Hepatocyte (in vitro differentiated cells): Measurements from ENCODE around the gene PHACTR3. TPM values are rescaled to one million over a fixed set of nuclear protein-coding genes. Genes with fewer than 3 reads are reported as not detected.

Source experiments
- DNase-seq: peaks from one replicate; pipeline ENCODE4 v3.0.0-alpha.2; 2016; ENCODE audit warnings: low spot score
- H2AFZ ChIP-seq: fragments of 200-600 bp; sonication (generic); 2 replicates; pipeline ENCODE4 v1.6.0; 2016; ENCODE audit warnings: antibody characterized with exemption, mild to moderate bottlenecking
- H3K27ac ChIP-seq: fragments of 200-600 bp; sonication (generic); 2 replicates; pipeline ENCODE4 v1.5.1; 2016; ENCODE audit warnings: mild to moderate bottlenecking
- H3K27me3 ChIP-seq: fragments of 200-600 bp; sonication (generic); 2 replicates; pipeline ENCODE4 v1.6.1; 2016
- H3K36me3 ChIP-seq: fragments of 200-600 bp; sonication (generic); replicated peaks from 2 replicates; pipeline ENCODE4 v1.5.1; 2016; ENCODE audit warnings: low read depth; ENCODE audit not compliant: insufficient read depth
- H3K4me1 ChIP-seq: fragments of 200-600 bp; sonication (generic); 2 replicates; pipeline ENCODE4 v1.5.1; 2016; ENCODE audit warnings: mild to moderate bottlenecking, moderate library complexity; ENCODE audit not compliant: insufficient read depth
- H3K4me2 ChIP-seq: fragments of 200-600 bp; sonication (generic); 2 replicates; pipeline ENCODE4 v1.6.0; 2016
- H3K4me3 ChIP-seq: fragments of 200-600 bp; sonication (generic); 2 replicates; pipeline ENCODE4 v1.5.1; 2016; ENCODE audit warnings: mild to moderate bottlenecking
- H3K79me2 ChIP-seq: fragments of 200-600 bp; sonication (generic); 2 replicates; pipeline ENCODE4 v1.6.0; 2017; ENCODE audit warnings: mild to moderate bottlenecking
- H3K9me2 ChIP-seq: fragments of 200-600 bp; sonication (generic); replicated peaks from 2 replicates; pipeline ENCODE4 v1.6.0; 2017; ENCODE audit warnings: mild to moderate bottlenecking; ENCODE audit not compliant: insufficient read depth
- H3K9me3 ChIP-seq: fragments of 200-600 bp; sonication (generic); 2 replicates; pipeline ENCODE4 v1.5.1; 2016; ENCODE audit warnings: low read depth, mild to moderate bottlenecking
- H4K20me1 ChIP-seq: fragments of 200-600 bp; sonication (generic); 2 replicates; pipeline ENCODE4 v1.6.0; 2016; ENCODE audit warnings: mild to moderate bottlenecking; ENCODE audit not compliant: insufficient read depth, poor library complexity, severe bottlenecking
- EZH2 ChIP-seq: fragments of 200-600 bp; sonication (generic); IDR thresholded peaks from 2 replicates; pipeline ENCODE4 v1.6.1; 2016; ENCODE audit warnings: antibody characterized with exemption, mild to moderate bottlenecking, borderline replicate concordance
- EZH2phosphoT487 ChIP-seq: fragments of 200-600 bp; sonication (generic); IDR thresholded peaks from one replicate; pipeline ENCODE4 v1.6.1; 2018; ENCODE audit warnings: antibody characterized with exemption, mild to moderate bottlenecking, low read depth, moderate library complexity; ENCODE audit not compliant: unreplicated experiment, severe bottlenecking
- WGBS: methylation state at CpG from one replicate; pipeline ENCODE4 v1.1.6; 2016; ENCODE audit warnings: low lambda C conversion rate; ENCODE audit errors: missing lambda C conversion rate; 5-methylcytosine and 5-hydroxymethylcytosine counted together
- polyA plus RNA-seq: library from polyadenylated mRNA; unstranded; fragments of >200 nt; fragmentation: Nextera tagmentation; extraction: Ambion mirVana; gene quantifications from 2 replicates; pipeline ENCODE4 v1.2.1, GENCODE V29; 2016
- total RNA-seq: library from RNA; depleted of rRNA; stranded (reverse); fragments of >200 nt; gene quantifications from 2 replicates; pipeline ENCODE4 v1.2.3, GENCODE V29; 2014
- TF ChIP-seq, protein P1 (sequence below): fragments of 200-600 bp; sonication (generic); IDR thresholded peaks from 2 replicates; pipeline ENCODE4 v1.5.1; 2016; ENCODE audit warnings: antibody characterized with exemption, mild to moderate bottlenecking; ENCODE audit not compliant: poor library complexity

The PHACTR3 gene
- total and polyA plus RNA-seq, 2 experiments from 2014 or later, result 5.2 to 7.5 TPM

GRCh38 chr20:59774921-59775686 lies 170.8 kb downstream of the PHACTR3 start:
- Histone ChIP-seq H3K36me3 (no peaks in the 10 kb centered on the region), H3K9me3 (no peaks in the 10 kb centered on the region), H3K4me3 (no peak overlapping the region), H4K20me1 (no peaks in the 10 kb centered on the region), H3K9me2 (no peaks in the 10 kb centered on the region), H3K4me2 (no peak overlapping the region), H2AFZ (no peak overlapping the region), H3K27me3 (no peaks in the 10 kb centered on the region), H3K79me2 (no peaks in the 10 kb centered on the region), H3K4me1 (no peaks in the 10 kb centered on the region), H3K27ac (no peak overlapping the region)
- no peak for DNase-seq
- 85% methylated on average over 23 of the region's 23 CpGs for WGBS
- TF ChIP-seq EZH2phosphoT487 (no peak), EZH2 (no peak)

GRCh38 chr20:59775687-59776055 lies 171.3 kb downstream of the PHACTR3 start:
- Histone ChIP-seq H3K9me3 (no peaks in the 10 kb centered on the region), H4K20me1 (no peaks in the 10 kb centered on the region), H3K4me1 (no peaks in the 10 kb centered on the region), H3K4me3 (no peak overlapping the region), H3K27ac (no peak overlapping the region), H3K4me2 (no peak overlapping the region), H3K36me3 (no peaks in the 10 kb centered on the region), H3K79me2 (no peaks in the 10 kb centered on the region), H3K9me2 (no peaks in the 10 kb centered on the region), H2AFZ (no peak overlapping the region), H3K27me3 (no peaks in the 10 kb centered on the region)
- TF ChIP-seq EZH2phosphoT487 (no peak), EZH2 (no peak)
- TF ChIP-seq, protein P1, sequence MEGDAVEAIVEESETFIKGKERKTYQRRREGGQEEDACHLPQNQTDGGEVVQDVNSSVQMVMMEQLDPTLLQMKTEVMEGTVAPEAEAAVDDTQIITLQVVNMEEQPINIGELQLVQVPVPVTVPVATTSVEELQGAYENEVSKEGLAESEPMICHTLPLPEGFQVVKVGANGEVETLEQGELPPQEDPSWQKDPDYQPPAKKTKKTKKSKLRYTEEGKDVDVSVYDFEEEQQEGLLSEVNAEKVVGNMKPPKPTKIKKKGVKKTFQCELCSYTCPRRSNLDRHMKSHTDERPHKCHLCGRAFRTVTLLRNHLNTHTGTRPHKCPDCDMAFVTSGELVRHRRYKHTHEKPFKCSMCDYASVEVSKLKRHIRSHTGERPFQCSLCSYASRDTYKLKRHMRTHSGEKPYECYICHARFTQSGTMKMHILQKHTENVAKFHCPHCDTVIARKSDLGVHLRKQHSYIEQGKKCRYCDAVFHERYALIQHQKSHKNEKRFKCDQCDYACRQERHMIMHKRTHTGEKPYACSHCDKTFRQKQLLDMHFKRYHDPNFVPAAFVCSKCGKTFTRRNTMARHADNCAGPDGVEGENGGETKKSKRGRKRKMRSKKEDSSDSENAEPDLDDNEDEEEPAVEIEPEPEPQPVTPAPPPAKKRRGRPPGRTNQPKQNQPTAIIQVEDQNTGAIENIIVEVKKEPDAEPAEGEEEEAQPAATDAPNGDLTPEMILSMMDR, result no peak
- DNase-seq, result no peak
- WGBS, result 85% methylated on average over 4 of the region's 4 CpGs

DNA sequence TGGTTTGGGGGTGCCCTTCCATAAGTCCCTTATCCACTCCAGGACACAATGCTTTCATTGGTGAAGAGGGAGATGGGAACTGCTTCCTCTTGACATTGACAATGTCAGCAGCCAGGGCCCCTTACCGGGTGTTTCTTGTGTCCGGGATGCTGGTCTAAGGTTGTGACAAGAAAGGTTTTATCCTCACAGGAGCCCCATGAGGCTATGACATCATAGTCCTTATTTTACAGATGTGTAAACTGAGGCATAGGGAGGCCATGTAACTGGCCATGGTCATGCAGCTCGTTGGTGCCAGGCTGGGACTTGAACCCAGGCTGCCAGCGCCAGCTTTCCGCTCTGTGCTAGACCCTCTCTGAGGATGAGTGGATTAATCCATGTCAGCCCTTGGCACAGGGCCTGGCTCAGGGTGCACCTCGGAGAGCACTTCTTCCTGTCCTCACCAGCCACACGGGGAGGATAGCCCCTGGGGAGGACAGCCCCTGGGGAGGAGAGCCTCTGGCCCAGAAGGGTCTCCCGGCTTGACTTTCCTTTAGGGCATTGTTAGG lies 171.8 kb downstream of the PHACTR3 start:
- WGBS, result 65% methylated on average over 8 of the region's 8 CpGs
- DNase-seq, result no peak
- no peaks in the 10 kb centered on the region for H3K36me3 ChIP-seq

More for the DNA sequence above, 171.8 kb downstream of the PHACTR3 start:
- H3K4me1 ChIP-seq, result no peaks in the 10 kb centered on the region
- no peak overlapping the region for H3K27ac ChIP-seq
- H3K4me3 ChIP-seq, result no peak overlapping the region
- no peak overlapping the region for H3K4me2 ChIP-seq
- H3K9me3 ChIP-seq, result no peaks in the 10 kb centered on the region
- H2AFZ ChIP-seq, result no peak overlapping the region
- no peaks in the 10 kb centered on the region for H3K79me2 ChIP-seq
- H3K27me3 ChIP-seq, result no peaks in the 10 kb centered on the region
- no peaks in the 10 kb centered on the region for H3K9me2 ChIP-seq
- TF ChIP-seq EZH2, result no peak
- TF ChIP-seq, protein P1, result no peak
- TF ChIP-seq EZH2phosphoT487, result no peak
- H4K20me1 ChIP-seq, result no peaks in the 10 kb centered on the region
